NCI-H1105 treated with DMSO at 0.1 percent for 48 hours (cell line): ENCODE measurements around the gene RNF149.
A peak's percentile ranks its signal among the peaks of the same experiment; 100 is the strongest.
"Not testable (repeated sequence)": the region's sequence is repeated elsewhere in the genome, so short reads cannot be mapped to it uniquely, and the experiment has no call there.

Source experiments
- DNase-seq: peaks from one replicate; lab custom pipeline; 2025; lab: John Stamatoyannopoulos, UW

Gene RNF149, protein sequence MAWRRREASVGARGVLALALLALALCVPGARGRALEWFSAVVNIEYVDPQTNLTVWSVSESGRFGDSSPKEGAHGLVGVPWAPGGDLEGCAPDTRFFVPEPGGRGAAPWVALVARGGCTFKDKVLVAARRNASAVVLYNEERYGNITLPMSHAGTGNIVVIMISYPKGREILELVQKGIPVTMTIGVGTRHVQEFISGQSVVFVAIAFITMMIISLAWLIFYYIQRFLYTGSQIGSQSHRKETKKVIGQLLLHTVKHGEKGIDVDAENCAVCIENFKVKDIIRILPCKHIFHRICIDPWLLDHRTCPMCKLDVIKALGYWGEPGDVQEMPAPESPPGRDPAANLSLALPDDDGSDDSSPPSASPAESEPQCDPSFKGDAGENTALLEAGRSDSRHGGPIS

DNA sequence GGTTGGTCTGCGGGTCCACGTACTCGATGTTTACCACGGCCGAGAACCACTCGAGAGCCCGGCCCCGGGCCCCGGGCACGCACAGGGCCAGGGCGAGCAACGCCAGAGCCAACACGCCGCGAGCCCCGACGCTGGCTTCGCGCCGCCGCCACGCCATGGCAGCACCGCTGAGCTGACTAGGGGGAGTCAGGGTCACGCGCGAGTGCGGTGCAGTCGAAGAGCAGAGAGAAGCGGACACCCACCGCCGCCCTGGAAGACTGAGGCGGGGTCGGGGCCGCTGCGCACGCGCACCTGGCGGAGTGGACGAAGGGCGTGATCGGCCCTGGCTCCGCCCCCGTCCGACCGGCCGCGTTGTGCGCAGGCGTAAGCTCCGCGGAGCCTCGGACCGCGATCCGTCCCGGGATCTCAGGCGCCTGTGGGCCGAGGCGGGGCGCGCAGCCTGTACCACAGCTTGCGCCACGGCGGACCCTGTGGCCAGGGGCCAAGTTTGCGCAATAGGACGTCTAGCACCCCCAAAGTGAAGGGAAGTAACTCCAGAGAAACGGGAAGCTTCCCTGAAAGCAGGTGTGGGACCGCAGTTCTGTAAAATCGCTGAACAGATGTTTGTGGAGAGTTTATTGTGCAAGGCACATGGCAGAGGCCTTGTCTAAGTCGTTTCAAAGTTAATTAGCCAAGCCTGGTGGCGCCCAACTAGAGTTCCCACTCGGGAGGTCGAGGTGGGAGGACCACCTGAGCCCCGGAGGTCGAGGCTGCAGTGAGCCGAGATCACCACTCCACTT is at the start of gene RNF149:
RNF149 (minus strand) TSS at position 270 of the 779 bp plus-strand sequence; CDS start at position 157, 113 bp downstream.
- peak; percentile 78 for DNase-seq

DNA sequence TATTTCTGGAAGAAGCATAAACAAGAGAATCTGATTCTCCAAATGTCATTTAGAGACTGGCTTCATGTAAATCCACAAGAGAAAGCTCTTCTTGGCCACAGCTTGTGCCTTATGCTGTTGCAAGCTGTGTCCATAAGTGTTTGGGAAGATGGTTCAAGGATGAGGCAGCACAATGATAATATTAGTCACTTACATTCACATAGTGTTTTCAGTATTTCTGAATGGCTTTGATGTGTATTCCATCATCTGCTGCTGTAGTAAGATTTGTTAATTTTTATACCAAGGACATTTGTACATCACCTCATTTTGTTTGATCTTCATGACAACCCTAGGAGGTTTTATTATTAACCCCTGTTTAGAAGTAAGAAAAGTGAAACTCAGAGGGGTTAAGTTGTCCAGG is 48.9 kb upstream of the RNF149 start:
- no peak for DNase-seq

DNA sequence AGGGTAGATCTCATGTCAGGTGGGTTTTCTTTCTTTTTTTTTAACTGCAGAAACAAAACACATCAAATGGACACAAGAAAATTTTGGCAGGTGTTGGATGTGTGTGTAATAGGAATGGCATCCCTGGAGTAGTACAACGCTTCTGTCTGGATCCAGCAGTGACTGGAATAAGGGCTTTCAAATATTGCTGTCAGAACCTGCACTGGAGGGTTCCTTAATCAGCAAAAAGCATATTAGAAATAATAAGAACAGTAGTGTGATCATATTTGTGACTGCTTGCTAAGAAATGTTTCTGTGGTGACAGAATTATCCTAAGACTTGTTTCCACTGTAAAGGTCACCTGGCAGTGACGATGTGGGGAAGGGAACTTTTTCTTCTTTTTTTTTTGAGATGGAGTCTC is 48.0 kb upstream of the RNF149 start:
- no peak for DNase-seq

DNA sequence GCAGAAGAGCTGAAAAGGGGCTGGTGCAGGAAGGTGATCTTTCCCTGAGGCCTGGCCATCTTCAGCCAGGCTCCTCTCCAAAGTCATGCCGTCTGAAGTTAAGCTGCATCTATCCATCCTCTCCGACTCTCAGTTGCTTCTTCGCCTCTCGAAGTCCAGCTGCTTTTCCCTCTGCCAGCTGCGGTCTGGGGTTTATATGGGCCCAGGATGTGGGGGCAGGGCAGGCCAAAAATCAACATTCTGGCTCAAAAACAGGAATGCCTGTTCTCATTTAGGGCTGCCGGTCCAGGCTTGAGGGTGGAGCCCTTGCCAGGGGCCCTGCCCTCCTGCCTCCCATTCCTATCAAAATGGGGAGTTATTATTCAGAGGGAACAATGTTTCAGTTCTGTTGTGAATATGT is 47.6 kb upstream of the RNF149 start:
- DNase-seq: no peak

DNA sequence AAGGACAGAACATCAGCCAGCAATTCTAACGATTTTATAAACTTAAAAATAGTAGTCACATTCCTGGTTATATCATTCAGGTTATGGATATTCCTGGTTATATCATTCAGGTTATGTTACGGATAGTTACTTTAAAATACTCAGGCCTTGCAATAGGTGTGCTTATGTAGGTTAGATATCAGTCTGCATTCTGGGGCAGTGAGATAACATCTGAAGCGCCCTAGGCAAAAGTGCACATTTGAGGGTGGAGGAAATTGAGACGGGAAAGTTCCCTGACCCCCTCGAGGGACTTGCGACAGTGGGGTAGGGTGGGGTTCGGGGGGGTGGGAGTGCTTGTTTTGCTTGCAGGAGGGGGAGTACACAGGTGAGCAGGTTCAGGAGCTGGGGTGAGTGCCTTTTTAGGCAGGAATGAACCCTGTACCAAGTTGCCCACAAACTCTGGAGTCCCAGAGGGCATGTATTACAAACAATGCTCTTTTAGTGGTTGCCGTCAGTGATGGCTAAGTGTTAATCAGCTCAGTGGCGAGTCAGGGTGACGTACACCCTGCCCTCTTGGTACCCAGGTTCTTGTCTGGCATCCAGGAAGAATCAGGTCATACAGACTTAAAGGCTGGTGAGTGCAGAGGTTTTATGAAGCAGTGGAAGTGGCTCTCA is 47.0 kb upstream of the RNF149 start:
- DNase-seq: no peak

DNA sequence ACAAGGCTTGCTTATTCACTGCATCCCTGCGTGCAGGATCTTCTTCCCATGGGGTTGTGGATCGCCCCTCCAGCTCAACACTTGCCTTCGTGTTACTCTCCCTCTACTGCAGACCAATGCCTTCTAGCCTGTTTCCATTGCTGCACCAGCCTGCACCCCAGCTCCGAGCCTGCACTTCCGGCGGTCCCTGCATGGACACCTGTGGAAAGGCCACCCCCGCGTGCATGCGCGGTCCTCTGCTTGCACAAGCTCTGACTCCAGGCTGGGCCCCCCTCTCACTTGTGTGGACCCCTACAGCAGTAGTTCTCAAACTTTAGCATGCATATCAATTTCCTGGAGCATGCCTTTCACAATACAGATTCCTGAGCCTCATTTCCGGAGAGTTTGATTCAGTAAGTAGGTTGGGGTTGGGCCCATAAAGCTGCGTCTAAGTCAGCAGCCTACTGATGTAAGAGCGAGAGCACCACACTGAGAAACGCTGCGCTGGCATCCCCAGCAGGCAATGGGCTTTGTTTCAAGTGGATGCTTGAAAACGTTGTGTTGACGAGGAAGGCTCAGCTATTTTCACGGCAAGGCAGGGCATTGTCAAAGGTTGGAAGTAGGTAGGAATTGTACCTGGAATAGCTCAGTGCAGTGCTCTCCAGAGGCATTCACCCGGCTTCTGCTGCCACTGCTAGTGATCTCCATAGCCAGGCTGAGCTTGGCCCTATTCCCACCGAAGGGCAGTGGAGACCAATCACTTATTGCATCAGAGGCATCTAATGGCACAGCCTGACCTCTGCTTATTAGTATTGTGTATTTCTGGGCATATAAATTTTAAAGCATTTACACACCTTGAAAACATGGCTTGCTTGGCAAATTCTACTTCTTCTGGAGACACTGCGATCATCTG is 46.2 kb upstream of the RNF149 start:
- DNase-seq: no peak

DNA sequence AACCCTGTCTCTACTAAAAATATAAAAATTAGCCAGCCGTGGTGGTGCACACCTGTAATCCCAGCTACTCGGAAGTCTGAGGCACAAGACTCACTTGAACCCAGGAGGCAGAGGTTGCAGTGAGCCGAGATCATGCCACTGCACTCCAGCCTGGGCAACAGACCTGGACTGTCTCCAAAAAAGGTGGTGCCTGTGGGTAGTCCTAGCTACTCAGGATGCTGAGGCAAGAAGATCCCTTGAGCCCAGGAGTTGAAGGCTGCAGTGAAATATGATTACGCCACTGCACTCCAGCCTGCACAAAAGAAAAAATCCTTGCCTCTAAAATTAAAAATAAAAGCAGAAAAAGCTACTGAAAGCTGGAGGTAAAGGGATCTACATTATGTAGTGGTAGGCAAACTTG is 44.1 kb upstream of the RNF149 start:
- not testable (repeated sequence) for DNase-seq

DNA sequence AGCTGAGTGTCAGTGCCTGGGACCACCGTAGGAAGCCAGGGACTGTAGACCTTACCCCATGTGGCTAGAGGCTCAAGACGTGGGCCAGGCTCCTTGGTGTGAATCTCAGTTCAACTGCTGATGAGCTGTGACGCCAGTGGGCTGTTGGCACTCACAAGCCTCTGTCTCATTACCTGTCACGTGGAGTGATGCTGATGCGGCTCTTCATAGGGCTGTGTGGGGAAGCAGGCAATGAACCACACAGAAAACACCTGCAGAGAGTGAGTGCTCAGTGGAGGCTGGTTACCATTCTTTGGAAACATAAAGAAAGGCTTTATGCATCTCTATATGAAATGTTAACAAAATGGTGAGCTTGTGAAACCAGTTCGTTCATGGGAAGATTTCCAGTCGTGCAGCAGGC is 42.7 kb upstream of the RNF149 start:
- no peak for DNase-seq

DNA sequence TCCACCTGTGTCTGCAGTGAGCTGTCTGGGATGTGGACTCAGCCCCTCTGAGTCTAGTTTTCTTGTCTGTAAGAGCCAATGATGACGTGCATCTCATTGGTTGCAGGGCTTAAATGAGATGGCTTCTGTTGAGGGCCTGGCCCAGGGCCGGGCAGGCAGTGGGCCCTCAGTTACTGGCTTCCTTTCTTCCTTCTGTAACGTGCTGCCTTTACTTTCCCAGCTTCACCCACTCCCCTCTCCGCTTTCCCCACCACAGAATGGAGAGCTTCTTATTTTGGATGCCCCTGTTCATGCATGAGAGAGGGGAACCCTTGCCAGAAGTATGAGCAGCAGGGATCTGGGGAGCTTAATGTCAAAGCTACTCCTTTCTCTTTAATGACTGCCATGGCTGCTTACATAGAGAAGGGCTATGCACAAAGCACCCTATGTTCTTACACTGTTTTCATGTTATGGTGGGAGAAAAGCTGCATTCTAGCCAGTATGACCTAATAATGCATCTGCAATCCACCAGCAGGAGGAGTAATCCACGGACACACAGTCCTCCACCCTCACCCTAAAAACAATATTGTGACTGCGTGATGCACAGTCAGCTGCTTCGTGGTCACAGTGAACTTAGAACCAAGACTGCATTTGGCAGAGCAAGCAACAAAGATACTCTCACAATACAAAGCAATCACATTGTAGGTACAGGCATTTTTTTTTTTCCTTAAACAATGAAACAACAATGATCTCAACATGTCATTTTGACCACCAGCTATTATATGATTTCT is 41.6 kb upstream of the RNF149 start:
- no peak for DNase-seq

DNA sequence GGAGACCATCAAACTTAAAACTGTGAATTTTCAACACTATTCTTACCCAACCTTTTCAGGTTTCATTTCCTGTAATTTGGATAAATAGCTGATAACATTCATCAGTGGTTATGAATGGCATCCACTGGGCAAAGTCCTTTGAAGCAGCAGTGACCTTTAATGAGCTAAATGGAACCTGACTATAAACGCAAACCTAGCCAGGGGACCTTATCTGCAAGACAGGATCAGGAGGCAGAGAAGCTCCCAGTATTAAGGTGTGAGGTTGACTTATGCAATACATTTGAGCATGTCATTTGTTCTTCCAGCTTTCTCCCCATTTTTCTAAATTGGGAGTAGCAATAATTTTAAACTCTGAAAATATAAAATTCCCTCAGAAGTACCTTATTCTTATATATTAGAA is 40.4 kb upstream of the RNF149 start:
- DNase-seq: no peak

DNA sequence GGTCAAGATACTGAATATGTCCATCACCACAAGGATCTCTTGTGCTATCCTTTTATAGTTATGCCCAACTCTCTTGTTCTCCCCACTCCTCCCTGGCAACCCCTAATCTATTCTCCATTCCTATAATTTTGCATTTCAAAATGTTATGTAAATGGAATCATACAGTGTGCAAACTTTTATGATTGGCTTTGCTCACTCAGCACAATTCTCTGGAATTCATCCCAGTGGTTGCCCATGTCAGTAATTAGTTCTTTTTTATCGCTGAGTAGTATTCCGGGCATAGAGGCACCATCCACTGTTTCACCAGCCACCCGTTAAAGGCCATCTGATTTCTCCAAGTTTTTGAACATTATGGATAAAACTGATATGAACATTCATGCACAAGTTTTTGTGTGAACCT is 38.4 kb upstream of the RNF149 start:
- DNase-seq: no peak

DNA sequence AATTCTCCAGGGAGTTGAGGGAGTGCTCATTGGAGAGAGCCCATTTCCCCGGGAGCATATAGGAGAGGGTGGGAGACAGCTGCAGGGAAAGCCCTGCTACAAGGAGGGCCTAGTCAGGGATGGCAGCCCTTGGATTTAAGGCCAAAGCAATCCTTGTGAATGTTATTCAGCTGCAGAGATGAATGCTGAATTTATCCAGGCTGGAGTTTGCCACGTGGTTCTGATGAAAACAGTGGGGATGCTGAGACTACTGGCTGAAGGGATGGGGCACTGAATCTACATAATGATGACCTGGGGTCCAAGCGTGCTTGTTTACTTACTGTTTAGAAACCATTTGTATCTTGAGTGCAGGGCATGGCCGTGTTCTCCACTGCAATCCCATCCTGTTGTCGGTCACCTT is 35.6 kb upstream of the RNF149 start:
- no peak for DNase-seq

DNA sequence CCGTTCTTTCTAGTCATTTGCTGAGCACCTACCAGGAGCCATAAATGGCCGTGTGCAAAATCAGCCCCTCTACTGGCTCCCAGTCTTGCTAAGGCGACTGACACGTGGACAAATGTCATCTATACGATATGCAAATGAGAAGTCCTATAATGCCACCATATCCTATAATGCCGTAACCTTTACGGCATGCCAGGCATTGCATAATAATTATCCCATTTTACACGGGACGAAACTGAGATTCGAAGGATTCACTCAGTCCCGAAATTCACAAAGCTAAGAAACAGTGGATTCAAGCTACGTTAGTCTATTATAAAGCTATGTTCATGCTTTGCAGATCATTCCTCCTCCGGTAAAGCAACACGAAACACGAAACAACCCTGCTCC is 34.1 kb upstream of the RNF149 start:
- no peak for DNase-seq

DNA sequence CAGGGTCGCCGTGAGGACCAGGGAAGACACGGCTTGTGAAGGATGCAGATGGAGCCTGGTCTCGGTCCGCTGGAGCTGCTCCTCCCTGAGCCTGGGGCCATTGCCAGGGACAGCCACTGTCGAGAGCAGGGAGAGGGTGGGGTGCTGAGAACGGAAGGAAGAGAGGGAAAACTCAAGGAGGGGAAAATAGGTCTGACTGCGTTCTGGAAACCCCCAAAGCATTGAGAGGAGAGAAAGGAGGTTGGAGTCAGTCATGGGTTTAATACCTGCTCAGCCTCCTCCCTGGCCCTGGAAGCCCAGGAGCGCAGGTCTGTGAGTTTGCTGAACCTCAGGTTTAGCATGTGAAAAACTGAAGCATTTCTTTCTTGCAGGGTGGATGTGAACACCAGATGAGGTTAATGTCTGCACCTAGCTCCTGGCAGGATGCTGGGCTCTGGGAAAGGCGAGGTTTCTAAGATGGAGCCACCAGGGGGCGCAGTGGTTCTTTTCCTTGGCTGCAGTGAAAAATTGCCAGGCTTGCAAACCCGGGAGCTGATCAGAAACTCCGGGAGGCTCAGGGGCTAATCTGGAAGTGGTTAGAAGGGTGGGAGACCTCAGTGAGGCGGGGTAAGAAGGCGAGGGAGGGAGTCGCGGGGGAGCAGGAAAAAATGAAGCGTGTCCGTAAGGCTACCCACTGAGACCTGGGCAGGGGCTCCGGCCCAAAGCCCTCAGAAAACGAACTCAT is 33.6 kb upstream of the RNF149 start:
- peak; percentile 43 for DNase-seq

DNA sequence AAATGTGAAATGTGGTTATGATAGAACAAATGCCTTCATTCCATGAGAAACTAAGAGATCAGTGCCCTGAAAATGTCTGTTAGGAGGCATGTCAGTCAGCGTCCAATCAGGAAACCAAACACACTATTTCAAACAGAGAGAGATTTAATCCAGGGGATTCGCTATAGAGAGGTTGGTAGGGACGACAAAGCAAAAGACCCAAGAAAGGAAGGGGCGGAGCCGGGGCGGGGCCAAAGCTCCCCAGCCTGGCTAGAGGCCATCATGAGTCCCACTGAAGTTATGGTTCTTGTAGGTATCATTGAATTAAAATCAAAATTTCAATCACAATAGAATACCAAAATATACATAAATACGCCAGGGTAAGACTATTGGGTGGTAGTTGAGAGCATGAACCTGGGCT is 32.9 kb upstream of the RNF149 start:
- DNase-seq: no peak

DNA sequence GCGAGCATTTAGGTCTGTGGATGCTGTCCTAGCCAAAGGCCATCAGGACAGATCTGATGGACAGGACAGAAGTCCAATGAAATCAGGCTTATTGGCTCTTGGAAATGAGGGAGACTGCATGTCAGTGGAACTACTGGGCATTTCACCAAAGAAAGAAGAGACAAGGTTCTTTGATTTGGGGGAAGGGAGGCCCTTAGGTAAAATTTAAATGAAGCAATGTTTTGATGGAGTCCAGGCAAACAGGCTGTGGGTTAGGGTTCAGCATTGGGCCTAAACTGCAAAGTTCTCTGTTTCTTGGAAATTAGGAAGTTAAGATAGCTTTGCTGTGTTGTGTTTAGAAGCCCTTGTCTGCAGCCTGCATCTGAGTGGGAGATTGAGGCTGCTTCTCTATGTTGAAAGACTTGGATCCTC is 31.6 kb upstream of the RNF149 start:
- no peak for DNase-seq

DNA sequence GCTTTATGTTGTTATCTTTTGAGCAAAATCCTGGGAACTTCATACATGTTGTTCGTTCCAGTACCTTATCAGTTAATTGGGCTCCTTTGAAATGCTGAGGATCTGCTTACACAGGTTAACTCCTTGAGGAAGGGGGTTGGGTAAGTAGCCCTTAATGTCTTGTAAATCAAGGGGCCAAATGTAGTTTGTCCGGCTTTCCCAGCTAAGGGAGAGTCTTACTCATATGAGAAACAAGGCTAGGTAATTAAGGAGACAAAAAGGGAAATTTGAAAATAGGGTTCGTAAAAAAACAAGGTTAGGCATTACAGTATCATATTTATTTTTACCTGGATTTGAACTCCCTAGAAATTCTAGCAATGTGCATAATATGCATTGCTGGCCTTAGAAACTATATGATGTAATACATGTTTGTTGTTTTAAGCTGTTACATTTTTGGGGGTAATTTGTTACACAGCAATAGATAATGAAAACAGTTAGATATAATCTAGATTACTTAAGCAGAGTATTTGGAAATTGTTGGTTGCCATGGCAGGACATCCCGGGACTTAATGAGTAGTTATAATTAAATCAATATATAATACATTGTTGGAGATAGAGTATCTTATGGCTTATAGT is 30.9 kb upstream of the RNF149 start:
- no peak for DNase-seq

DNA sequence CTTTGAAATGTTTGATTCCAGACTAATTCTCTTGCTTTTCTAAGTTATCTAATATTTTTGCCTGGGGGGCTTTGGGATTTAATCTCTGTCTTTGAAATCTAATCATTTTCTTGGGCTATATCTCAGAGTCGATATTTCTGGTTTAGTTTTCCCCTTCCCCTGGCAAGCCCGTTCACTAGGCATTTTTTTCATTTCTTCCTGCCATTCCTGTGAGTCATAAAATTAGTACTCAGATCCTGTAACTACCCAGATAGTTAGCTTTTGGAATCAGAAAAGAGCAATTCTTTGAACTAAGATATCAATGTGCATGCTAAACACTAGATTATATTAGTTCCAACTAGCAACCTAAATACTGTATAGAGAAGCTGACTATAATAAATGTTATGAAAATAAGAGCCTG is 29.4 kb upstream of the RNF149 start:
- DNase-seq: no peak

DNA sequence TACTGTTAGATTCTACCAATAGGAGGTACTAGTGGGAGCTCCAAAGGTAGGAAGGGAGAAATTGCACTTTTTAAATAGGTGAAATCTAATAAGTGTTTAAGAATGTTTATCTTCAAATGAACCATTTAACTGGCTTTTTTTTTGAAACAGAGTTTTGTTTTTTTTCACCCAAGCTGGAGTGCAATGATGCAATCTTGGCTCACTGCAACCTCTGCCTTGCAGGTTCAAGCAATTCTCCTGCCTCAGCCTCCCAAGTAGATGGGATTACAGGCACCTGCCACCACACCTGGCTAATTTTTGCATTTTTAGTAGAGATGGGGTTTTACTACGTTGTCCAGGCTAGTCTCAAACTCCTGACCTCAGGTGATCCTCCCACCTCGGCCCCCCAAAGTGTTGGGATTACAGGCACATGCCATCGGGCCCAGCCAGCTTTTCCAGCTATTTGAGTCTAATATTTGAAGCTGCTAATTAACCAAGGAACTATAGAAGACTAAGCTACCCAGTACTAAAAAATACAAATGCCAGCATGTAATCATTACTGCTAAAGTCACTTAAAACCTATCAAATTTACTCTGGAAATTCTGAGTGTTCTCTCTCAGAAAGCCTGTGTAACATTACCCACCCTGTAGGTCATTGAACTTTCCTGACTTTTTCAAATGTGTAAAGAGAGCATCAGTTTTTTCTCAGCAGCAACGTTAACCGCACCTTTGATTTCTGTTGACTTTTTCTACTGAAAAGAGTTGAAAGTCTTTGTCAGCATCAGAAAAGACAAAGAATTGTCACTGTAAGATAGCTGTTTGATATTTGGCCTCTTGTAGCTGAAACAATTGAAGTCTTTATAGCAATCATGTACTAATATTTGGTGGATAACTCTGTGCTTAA is 24.6 kb upstream of the RNF149 start:
- DNase-seq: no peak
